Measurements from ENCODE around the gene CDH6. TPM values are rescaled to one million over a fixed set of nuclear protein-coding genes. Genes with fewer than 3 reads are reported as not detected.

CDH6 gene
- total and polyA plus RNA-seq, 10 of the 15 experiments (the other 5 are each of a cell fraction or from before 2014, with no cell fraction given): 0.01 TPM; not detected in 9

DNA sequence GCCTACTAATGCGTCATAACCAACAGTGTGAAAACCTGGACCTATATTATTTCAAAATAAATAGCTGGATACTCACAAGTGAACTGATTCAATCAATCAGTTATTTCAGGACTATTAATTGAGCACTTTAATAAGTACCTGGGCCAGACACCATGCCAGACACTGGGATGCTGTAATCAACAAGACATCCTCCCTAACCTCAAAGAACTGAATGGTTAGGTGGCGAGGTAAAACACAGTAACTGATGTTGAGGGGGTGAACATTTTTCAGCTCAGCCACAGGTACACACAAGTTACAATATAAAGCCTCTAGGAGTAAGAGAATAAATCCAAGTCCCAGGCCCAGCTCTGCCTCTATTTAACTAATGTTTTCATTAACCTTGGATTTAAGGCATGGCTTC is 24.0 kb downstream of the CDH6 start:
- Histone ChIP-seq H3K4me2 (ENCODE audit: control insufficient read depth, insufficient read depth) (no peak overlapping the region), H3K27ac (ENCODE audit: control insufficient read depth, insufficient read depth) (no peak overlapping the region), H3K36me3 (ENCODE audit: control insufficient read depth in 2 of 2, insufficient read depth in 2 of 2, low read length in 1 of 2) (no peaks in the 10 kb centered on the region), H3K9ac (ENCODE audit: control insufficient read depth, insufficient read depth, low read length) (no peak overlapping the region), H4K20me1 (ENCODE audit: control insufficient read depth, insufficient read depth) (no peaks in the 10 kb centered on the region), H3K9me3 (replicated peaks; ENCODE audit: control insufficient read depth, insufficient read depth, low read length) (no peaks in the 10 kb centered on the region), H3K79me2 (ENCODE audit: control insufficient read depth, insufficient read depth, low read length) (no peaks in the 10 kb centered on the region), H3K4me1 (ENCODE audit: control insufficient read depth, insufficient read depth, low read length) (no peaks in the 10 kb centered on the region), H3K4me3 (no peak overlapping the region), H3K27me3 (replicated peaks in 1 of 2; ENCODE audit: control insufficient read depth in 2 of 2, insufficient read depth in 2 of 2, low read length in 1 of 2) (no peaks in the 10 kb centered on the region), H2AFZ (ENCODE audit: control insufficient read depth, low read depth, low read length) (no peak overlapping the region)
- 0% methylated on average over 2 of the region's 2 CpGs for WGBS (ENCODE audit: insufficient coverage, insufficient replicate concordance, low lambda C conversion rate, missing lambda C conversion rate)
- ChIA-PET POLR2A (no interaction called here), CTCF (interaction anchor here (1.5 to 3.3 kb wide), 3 partner anchors 15 to 53 kb away, joined by 5 to 22 read pairs (median 6); no protein-coding TSS in a partner anchor), RAD21 (ENCODE audit: unreplicated experiment) (no interaction called here), SMC1A (ENCODE audit: uncharacterized antibody, unreplicated experiment) (interaction anchor here (1.0 kb wide), 1 partner anchor 14 kb away, joined by 3 read pairs; no protein-coding TSS in a partner anchor)
- BruUV-seq (replicated peaks): no TSS peak
- TF ChIP-seq SMAD5 (IDR thresholded peaks at IDR 0.05; ENCODE audit: low read depth) (no peak), CBFB (IDR thresholded peaks at IDR 0.05; ENCODE audit: low read depth) (no peak), CHD4 (IDR thresholded peaks at IDR 0.05) (no peak), SREBF1 (IDR thresholded peaks at IDR 0.05; ENCODE audit: low read length) (no peak), HDAC6 (IDR thresholded peaks at IDR 0.05; ENCODE audit: unreplicated experiment) (no peak), SIN3A (IDR thresholded peaks at IDR 0.05; ENCODE audit: low read depth, low read length) (no peak), DPF2 (IDR thresholded peaks at IDR 0.05) (no peak), BHLHE40 (IDR thresholded peaks at IDR 0.05; ENCODE audit: borderline replicate concordance in 1 of 2, low read depth in 2 of 2, low read length in 1 of 2) (no peak), NFXL1 (IDR thresholded peaks at IDR 0.05; ENCODE audit: borderline replicate concordance) (no peak)
- TF ChIP-seq, protein P1, sequence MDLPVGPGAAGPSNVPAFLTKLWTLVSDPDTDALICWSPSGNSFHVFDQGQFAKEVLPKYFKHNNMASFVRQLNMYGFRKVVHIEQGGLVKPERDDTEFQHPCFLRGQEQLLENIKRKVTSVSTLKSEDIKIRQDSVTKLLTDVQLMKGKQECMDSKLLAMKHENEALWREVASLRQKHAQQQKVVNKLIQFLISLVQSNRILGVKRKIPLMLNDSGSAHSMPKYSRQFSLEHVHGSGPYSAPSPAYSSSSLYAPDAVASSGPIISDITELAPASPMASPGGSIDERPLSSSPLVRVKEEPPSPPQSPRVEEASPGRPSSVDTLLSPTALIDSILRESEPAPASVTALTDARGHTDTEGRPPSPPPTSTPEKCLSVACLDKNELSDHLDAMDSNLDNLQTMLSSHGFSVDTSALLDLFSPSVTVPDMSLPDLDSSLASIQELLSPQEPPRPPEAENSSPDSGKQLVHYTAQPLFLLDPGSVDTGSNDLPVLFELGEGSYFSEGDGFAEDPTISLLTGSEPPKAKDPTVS (IDR thresholded peaks at IDR 0.05; ENCODE audit: low read depth, low read length): no peak
- TF ChIP-seq, protein P2, sequence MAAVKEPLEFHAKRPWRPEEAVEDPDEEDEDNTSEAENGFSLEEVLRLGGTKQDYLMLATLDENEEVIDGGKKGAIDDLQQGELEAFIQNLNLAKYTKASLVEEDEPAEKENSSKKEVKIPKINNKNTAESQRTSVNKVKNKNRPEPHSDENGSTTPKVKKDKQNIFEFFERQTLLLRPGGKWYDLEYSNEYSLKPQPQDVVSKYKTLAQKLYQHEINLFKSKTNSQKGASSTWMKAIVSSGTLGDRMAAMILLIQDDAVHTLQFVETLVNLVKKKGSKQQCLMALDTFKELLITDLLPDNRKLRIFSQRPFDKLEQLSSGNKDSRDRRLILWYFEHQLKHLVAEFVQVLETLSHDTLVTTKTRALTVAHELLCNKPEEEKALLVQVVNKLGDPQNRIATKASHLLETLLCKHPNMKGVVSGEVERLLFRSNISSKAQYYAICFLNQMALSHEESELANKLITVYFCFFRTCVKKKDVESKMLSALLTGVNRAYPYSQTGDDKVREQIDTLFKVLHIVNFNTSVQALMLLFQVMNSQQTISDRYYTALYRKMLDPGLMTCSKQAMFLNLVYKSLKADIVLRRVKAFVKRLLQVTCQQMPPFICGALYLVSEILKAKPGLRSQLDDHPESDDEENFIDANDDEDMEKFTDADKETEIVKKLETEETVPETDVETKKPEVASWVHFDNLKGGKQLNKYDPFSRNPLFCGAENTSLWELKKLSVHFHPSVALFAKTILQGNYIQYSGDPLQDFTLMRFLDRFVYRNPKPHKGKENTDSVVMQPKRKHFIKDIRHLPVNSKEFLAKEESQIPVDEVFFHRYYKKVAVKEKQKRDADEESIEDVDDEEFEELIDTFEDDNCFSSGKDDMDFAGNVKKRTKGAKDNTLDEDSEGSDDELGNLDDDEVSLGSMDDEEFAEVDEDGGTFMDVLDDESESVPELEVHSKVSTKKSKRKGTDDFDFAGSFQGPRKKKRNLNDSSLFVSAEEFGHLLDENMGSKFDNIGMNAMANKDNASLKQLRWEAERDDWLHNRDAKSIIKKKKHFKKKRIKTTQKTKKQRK (IDR thresholded peaks at IDR 0.05; ENCODE audit: low read depth, low read length): no peak
- TF ChIP-seq, protein P3, sequence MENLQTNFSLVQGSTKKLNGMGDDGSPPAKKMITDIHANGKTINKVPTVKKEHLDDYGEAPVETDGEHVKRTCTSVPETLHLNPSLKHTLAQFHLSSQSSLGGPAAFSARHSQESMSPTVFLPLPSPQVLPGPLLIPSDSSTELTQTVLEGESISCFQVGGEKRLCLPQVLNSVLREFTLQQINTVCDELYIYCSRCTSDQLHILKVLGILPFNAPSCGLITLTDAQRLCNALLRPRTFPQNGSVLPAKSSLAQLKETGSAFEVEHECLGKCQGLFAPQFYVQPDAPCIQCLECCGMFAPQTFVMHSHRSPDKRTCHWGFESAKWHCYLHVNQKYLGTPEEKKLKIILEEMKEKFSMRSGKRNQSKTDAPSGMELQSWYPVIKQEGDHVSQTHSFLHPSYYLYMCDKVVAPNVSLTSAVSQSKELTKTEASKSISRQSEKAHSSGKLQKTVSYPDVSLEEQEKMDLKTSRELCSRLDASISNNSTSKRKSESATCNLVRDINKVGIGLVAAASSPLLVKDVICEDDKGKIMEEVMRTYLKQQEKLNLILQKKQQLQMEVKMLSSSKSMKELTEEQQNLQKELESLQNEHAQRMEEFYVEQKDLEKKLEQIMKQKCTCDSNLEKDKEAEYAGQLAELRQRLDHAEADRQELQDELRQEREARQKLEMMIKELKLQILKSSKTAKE (IDR thresholded peaks at IDR 0.05; ENCODE audit: low read depth, poor library complexity, severe bottlenecking): no peak
- TF ChIP-seq, protein P4, sequence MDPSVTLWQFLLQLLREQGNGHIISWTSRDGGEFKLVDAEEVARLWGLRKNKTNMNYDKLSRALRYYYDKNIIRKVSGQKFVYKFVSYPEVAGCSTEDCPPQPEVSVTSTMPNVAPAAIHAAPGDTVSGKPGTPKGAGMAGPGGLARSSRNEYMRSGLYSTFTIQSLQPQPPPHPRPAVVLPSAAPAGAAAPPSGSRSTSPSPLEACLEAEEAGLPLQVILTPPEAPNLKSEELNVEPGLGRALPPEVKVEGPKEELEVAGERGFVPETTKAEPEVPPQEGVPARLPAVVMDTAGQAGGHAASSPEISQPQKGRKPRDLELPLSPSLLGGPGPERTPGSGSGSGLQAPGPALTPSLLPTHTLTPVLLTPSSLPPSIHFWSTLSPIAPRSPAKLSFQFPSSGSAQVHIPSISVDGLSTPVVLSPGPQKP (IDR thresholded peaks at IDR 0.05; ENCODE audit: low read depth, low read length): no peak
- TF ChIP-seq, protein P5, sequence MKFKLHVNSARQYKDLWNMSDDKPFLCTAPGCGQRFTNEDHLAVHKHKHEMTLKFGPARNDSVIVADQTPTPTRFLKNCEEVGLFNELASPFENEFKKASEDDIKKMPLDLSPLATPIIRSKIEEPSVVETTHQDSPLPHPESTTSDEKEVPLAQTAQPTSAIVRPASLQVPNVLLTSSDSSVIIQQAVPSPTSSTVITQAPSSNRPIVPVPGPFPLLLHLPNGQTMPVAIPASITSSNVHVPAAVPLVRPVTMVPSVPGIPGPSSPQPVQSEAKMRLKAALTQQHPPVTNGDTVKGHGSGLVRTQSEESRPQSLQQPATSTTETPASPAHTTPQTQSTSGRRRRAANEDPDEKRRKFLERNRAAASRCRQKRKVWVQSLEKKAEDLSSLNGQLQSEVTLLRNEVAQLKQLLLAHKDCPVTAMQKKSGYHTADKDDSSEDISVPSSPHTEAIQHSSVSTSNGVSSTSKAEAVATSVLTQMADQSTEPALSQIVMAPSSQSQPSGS (IDR thresholded peaks at IDR 0.05; ENCODE audit: low read length): no peak
- intact Hi-C loops (cut with micrococcal nuclease; ENCODE audit: unreplicated experiment): no loop called here
- no peak for ATAC-seq
- in situ Hi-C loops (cut with MboI): no loop called here
- FAIRE-seq: no peak
- no peak for DNase-seq (ENCODE audit: low read depth, low spot score)
